HG02943 (cell line): ENCODE data around the gene TRANK1.
A peak's percentile ranks its signal among the peaks of the same experiment; 100 is the strongest.
"Not testable (repeated sequence)": the region's sequence is repeated elsewhere in the genome, so short reads cannot be mapped to it uniquely, and the experiment has no call there.

Experiments used
- ATAC-seq: cut with Tn5 transposase; IDR thresholded peaks from one replicate; pipeline ENCODE4 v1.9.1; 2021; ENCODE audit warnings: mild to moderate bottlenecking, low read depth, moderate library complexity; ENCODE audit not compliant: unreplicated experiment

TRANK1 gene

GRCh38 chr3:36944641-36945270, at the start of gene TRANK1:
TSS of gene TRANK1 (minus strand) at chr3:36945054. CDS start at chr3:36944809, 245 bp downstream.
- ATAC-seq = peak; percentile 56

GRCh38 chr3:36993326-36994283, 48.8 kb upstream of the TRANK1 start, which contains the start of gene MLH1:
TSS of gene MLH1 (plus strand) at chr3:36993518. CDS start at chr3:36993548, 30 bp downstream.
- peak; percentile 96 for ATAC-seq

- peak; percentile 84 for ATAC-seq
Observed at GRCh38 chr3:36992806-36993325, 48.0 kb upstream of the TRANK1 start, which contains the start of gene EPM2AIP1. TSS of gene EPM2AIP1 (minus strand) at chr3:36993131. CDS start at chr3:36993077, 54 bp downstream.

- no peak for ATAC-seq
Observed at GRCh38 chr3:36991923-36992805, 47.3 kb upstream of the TRANK1 start.

- no peak for ATAC-seq
Observed at GRCh38 chr3:36991147-36991546, 46.3 kb upstream of the TRANK1 start.

- ATAC-seq = no peak
Observed at GRCh38 chr3:36989568-36989967, 44.7 kb upstream of the TRANK1 start.

- no peak for ATAC-seq
Observed at GRCh38 chr3:36989005-36989404, 44.2 kb upstream of the TRANK1 start.

- no peak for ATAC-seq
Observed at GRCh38 chr3:36988356-36988755, 43.5 kb upstream of the TRANK1 start.

- ATAC-seq = no peak
Observed at GRCh38 chr3:36981006-36981405, 36.2 kb upstream of the TRANK1 start.

GRCh38 chr3:36973139-36973538, 28.3 kb upstream of the TRANK1 start:
- no peak for ATAC-seq

GRCh38 chr3:36972163-36972562, 27.3 kb upstream of the TRANK1 start:
- no peak for ATAC-seq

GRCh38 chr3:36969540-36970432, 24.9 kb upstream of the TRANK1 start:
- ATAC-seq = peak; percentile 92

GRCh38 chr3:36969085-36969484, 24.2 kb upstream of the TRANK1 start:
- ATAC-seq = no peak

GRCh38 chr3:36965440-36965839, 20.6 kb upstream of the TRANK1 start:
- no peak for ATAC-seq

GRCh38 chr3:36964817-36965216, 20.0 kb upstream of the TRANK1 start:
- no peak for ATAC-seq

- ATAC-seq = no peak
Observed at GRCh38 chr3:36964331-36964730, 19.5 kb upstream of the TRANK1 start.

- ATAC-seq = not testable (repeated sequence)
Observed at GRCh38 chr3:36963008-36963407, 18.2 kb upstream of the TRANK1 start.

- no peak for ATAC-seq
Observed at GRCh38 chr3:36960502-36960901, 15.6 kb upstream of the TRANK1 start.

GRCh38 chr3:36959821-36960220, 15.0 kb upstream of the TRANK1 start:
- ATAC-seq = no peak
